ENCODE measurements around the gene INSYN2A.

DNA sequence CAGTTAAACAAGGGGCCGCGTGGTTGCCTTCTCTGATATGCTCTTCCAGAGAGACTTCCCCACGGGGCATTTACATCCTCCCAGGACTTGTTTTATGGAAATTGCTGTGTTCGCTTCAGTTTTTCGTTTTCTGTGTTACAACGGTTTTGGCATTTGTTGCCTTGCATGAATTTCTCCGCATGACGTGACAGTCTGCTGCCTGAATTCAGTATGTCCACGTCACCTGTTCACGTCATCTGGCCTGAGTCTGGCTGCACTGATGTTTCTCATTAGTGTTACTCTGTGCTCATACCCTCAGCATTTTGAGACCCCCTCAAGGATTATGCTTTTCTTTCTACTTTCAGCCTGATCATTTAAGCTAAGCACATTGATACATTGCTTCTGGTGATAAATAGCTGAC lies 49.1 kb upstream of the INSYN2A start:
- TF ChIP-seq ZNF121 (CRISPR knock-in tag; IDR thresholded peaks at IDR 0.05), result no peak
- TF ChIP-seq EZH2 (conservative IDR thresholded peaks at IDR 0.05; ENCODE audit: low read depth, low read length), result no peak

All from HepG2 (cell line).